Smooth muscle cell (in vitro differentiated cells): ENCODE results near the gene MRPL10. TPM values are rescaled to one million over a fixed set of nuclear protein-coding genes. Genes with fewer than 3 reads are reported as not detected.
A peak's percentile ranks its signal among the peaks of the same experiment; 100 is the strongest.

ENCODE experiments used
- DNase-seq: peaks from one replicate; lab custom pipeline; 2025; ENCODE audit not compliant: unreplicated experiment; lab: John Stamatoyannopoulos, UW
- H2AFZ ChIP-seq: fragments of 200-600 bp; sonication (generic); 2 replicates; pipeline ENCODE4 v1.6.0; 2016; ENCODE audit warnings: antibody characterized with exemption, low read depth, mild to moderate bottlenecking
- H3F3A ChIP-seq: fragments of 200-600 bp; sonication (generic); 2 replicates; pipeline ENCODE4 v1.6.0; 2017; ENCODE audit warnings: antibody characterized with exemption, low read depth
- H3K27ac ChIP-seq: fragments of 200-600 bp; sonication (generic); 2 replicates; pipeline ENCODE4 v1.5.1; 2016; ENCODE audit warnings: low read depth, mild to moderate bottlenecking
- H3K27me3 ChIP-seq: fragments of 200-600 bp; sonication (generic); 2 replicates; pipeline ENCODE4 v1.6.1; 2016; ENCODE audit warnings: low read depth, mild to moderate bottlenecking
- H3K36me3 ChIP-seq: fragments of 200-600 bp; sonication (generic); 2 replicates; pipeline ENCODE4 v1.5.1; 2016; ENCODE audit warnings: low read depth
- H3K4me1 ChIP-seq: fragments of 200-600 bp; sonication (generic); 2 replicates; pipeline ENCODE4 v1.5.1; 2016; ENCODE audit warnings: low read depth
- H3K4me2 ChIP-seq: fragments of 200-600 bp; sonication (generic); 2 replicates; pipeline ENCODE4 v1.6.0; 2016; ENCODE audit warnings: mild to moderate bottlenecking
- H3K4me3 ChIP-seq: fragments of 200-600 bp; sonication (generic); 2 replicates; pipeline ENCODE4 v1.5.1; 2016; ENCODE audit warnings: mild to moderate bottlenecking
- H3K79me2 ChIP-seq: fragments of 200-600 bp; sonication (generic); 2 replicates; pipeline ENCODE4 v1.6.0; 2016; ENCODE audit warnings: low read depth, mild to moderate bottlenecking
- H3K9ac ChIP-seq: fragments of 200-600 bp; sonication (generic); 2 replicates; pipeline ENCODE4 v1.6.0; 2016; ENCODE audit warnings: low read depth
- H3K9me3 ChIP-seq: fragments of 200-600 bp; sonication (generic); replicated peaks from 2 replicates; pipeline ENCODE4 v1.5.1; 2016; ENCODE audit warnings: low read depth
- H4K20me1 ChIP-seq: fragments of 200-600 bp; sonication (generic); 2 replicates; pipeline ENCODE4 v1.6.0; 2016; ENCODE audit warnings: low read depth
- WGBS: methylation state at CpG from one replicate; pipeline ENCODE4 v1.1.7; 2016; ENCODE audit warnings: low lambda C conversion rate; 5-methylcytosine and 5-hydroxymethylcytosine counted together
- polyA plus RNA-seq: library from polyadenylated mRNA; unstranded; fragments of >200 nt; fragmentation: Nextera tagmentation; extraction: Ambion mirVana; gene quantifications from 2 replicates; pipeline ENCODE4 v1.2.1, GENCODE V29; 2016
- total RNA-seq: library from RNA; depleted of rRNA; stranded (reverse); fragments of >200 nt; gene quantifications from 2 replicates; pipeline ENCODE4 v1.2.3, GENCODE V29; 2014
- TF ChIP-seq, protein P1 (sequence below): fragments of 200-600 bp; sonication (generic); IDR thresholded peaks from 2 replicates; pipeline ENCODE4 v1.5.1; 2017; ENCODE audit warnings: borderline replicate concordance, mild to moderate bottlenecking, antibody characterized with exemption; ENCODE audit not compliant: insufficient read depth, poor library complexity, severe bottlenecking

MRPL10 gene
- total and polyA plus RNA-seq, 2 experiments from 2014 or later: 24.0 to 36.6 TPM

DNA sequence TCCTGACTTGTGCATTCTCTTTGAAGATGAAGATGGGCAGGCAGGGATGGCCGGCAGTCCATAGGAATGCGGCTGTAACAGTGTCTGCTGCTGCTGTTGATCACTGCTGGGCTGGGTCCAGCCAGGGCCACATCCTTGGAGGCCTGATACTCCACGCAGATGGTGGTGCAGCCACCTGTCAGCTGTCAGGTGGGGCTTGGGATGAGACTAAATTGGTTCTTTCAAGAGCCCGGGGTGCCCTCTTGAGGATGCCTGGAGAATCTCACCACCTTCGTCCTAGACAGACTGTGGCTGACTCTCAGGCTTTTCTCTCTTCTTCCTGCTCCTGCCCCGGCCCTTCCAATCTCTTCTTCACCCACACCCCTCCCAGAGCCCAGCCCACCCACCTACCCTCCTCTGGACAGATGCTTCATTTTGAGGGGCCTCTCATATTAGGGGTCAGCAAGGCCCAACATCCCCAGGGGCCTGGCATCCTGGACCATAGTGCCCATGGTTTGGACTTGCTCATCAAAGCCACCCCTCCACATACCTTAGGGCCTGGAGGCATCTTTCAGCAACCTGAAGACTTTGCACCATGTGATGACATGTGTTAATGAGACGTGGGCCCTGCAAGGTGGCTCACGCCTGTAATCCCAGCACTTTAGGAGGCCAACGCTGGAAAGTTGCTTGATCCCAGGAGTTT lies 28.9 kb downstream of the MRPL10 start:
- WGBS: 30% methylated on average over 9 of the region's 9 CpGs
- no peaks in the 10 kb centered on the region for H3K4me1 ChIP-seq
- H3K27ac ChIP-seq: no peak overlapping the region
- TF ChIP-seq, protein P1, sequence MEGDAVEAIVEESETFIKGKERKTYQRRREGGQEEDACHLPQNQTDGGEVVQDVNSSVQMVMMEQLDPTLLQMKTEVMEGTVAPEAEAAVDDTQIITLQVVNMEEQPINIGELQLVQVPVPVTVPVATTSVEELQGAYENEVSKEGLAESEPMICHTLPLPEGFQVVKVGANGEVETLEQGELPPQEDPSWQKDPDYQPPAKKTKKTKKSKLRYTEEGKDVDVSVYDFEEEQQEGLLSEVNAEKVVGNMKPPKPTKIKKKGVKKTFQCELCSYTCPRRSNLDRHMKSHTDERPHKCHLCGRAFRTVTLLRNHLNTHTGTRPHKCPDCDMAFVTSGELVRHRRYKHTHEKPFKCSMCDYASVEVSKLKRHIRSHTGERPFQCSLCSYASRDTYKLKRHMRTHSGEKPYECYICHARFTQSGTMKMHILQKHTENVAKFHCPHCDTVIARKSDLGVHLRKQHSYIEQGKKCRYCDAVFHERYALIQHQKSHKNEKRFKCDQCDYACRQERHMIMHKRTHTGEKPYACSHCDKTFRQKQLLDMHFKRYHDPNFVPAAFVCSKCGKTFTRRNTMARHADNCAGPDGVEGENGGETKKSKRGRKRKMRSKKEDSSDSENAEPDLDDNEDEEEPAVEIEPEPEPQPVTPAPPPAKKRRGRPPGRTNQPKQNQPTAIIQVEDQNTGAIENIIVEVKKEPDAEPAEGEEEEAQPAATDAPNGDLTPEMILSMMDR: peak; percentile 36
- no peaks in the 10 kb centered on the region for H3K36me3 ChIP-seq
- no peak overlapping the region for H3K9ac ChIP-seq
- H3K9me3 ChIP-seq: no peaks in the 10 kb centered on the region
- no peak overlapping the region for H3K4me2 ChIP-seq
- no peaks in the 10 kb centered on the region for H3K79me2 ChIP-seq
- H3K27me3 ChIP-seq: peaks cover 15% of the 10 kb centered on the region
- no peaks in the 10 kb centered on the region for H3F3A ChIP-seq
- no peaks in the 10 kb centered on the region for H4K20me1 ChIP-seq
- H2AFZ ChIP-seq: no peak overlapping the region
- no peak for DNase-seq
- no peak overlapping the region for H3K4me3 ChIP-seq

- no peaks in the 10 kb centered on the region for H3K9me3 ChIP-seq
- no peaks in the 10 kb centered on the region for H4K20me1 ChIP-seq
- H3K4me2 ChIP-seq: no peak overlapping the region
- no peak overlapping the region for H2AFZ ChIP-seq
- WGBS: 51% methylated on average over 6 of the region's 6 CpGs
- H3K27ac ChIP-seq: no peak overlapping the region
- no peaks in the 10 kb centered on the region for H3F3A ChIP-seq
- no peak overlapping the region for H3K9ac ChIP-seq
- H3K27me3 ChIP-seq: peaks cover 15% of the 10 kb centered on the region
- TF ChIP-seq, protein P1: no peak
- no peaks in the 10 kb centered on the region for H3K36me3 ChIP-seq
- no peaks in the 10 kb centered on the region for H3K4me1 ChIP-seq
- no peak overlapping the region for H3K4me3 ChIP-seq
- H3K79me2 ChIP-seq: no peaks in the 10 kb centered on the region
- no peak for DNase-seq
Observed at GRCh38 chr17:47801906-47802305, 29.4 kb downstream of the MRPL10 start.

DNA sequence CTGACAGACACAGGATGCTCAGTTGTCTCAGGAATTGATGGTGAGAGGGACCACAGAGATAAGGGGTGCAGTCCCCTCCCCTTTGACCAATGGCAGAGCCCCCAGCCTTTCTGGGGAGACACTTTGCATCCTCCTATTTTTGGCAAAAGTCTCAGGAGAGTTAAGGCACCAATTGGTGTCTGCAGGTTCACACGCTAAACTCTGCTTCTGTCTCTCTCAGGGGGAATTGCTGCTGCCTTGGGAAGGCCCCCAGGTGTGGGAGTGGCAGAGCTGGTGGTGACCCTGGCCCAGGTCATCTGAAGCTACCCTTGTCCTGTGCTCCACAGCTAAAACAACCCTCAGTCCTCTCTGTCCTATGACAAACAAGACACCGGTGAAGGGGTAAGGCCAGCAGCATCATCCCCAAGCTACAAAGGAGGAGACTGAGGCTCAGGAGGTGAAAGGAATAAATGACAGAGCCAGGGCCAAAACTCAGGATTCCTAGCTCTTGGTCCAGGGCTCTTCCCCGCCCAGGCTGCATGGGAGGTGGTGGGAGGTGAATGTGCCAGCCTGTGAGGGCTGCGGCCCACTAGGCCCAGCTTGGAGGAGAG lies 30.1 kb downstream of the MRPL10 start:
- H3K9ac ChIP-seq: no peak overlapping the region
- no peaks in the 10 kb centered on the region for H3K9me3 ChIP-seq
- no peaks in the 10 kb centered on the region for H3K4me1 ChIP-seq
- no peak overlapping the region for H2AFZ ChIP-seq
- DNase-seq: no peak
- no peak overlapping the region for H3K4me3 ChIP-seq
- H3K79me2 ChIP-seq: no peaks in the 10 kb centered on the region
- H4K20me1 ChIP-seq: no peaks in the 10 kb centered on the region
- TF ChIP-seq, protein P1: no peak
- no peak overlapping the region for H3K4me2 ChIP-seq
- no peaks in the 10 kb centered on the region for H3K36me3 ChIP-seq
- no peaks in the 10 kb centered on the region for H3F3A ChIP-seq
- no peak overlapping the region for H3K27ac ChIP-seq
- WGBS: 75% methylated on average over 4 of the region's 4 CpGs
- H3K27me3 ChIP-seq: peaks cover 15% of the 10 kb centered on the region

DNA sequence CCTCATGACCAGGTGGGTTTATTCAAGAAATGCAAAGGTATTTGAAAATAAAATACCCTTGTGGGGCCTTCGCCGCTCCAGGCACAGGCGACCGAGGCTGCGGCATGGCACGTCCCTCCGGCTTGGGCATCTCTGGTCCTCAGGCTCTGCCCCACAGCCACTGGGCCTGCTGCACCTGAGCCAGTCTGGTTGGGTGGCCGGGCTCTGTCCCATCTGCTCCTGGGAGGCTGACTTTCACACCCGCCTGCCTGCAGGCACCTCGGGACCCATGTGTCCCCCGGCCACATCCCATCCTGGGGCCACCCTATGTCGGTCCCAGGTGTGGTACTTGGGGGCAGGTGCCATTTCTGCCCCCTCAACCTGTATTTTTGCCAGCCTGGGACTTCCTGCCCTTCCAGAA lies 30.7 kb downstream of the MRPL10 start:
- no peaks in the 10 kb centered on the region for H3K4me1 ChIP-seq
- H4K20me1 ChIP-seq: no peaks in the 10 kb centered on the region
- TF ChIP-seq, protein P1: no peak
- H3F3A ChIP-seq: no peaks in the 10 kb centered on the region
- 85% methylated on average over 12 of the region's 12 CpGs for WGBS
- no peaks in the 10 kb centered on the region for H3K9me3 ChIP-seq
- H3K27me3 ChIP-seq: peaks cover 16% of the 10 kb centered on the region
- no peak overlapping the region for H3K4me3 ChIP-seq
- no peak for DNase-seq
- no peak overlapping the region for H3K27ac ChIP-seq
- no peak overlapping the region for H2AFZ ChIP-seq
- H3K36me3 ChIP-seq: no peaks in the 10 kb centered on the region
- H3K79me2 ChIP-seq: no peaks in the 10 kb centered on the region
- no peak overlapping the region for H3K9ac ChIP-seq
- no peak overlapping the region for H3K4me2 ChIP-seq
